IMR-90 (cell line): ENCODE measurements around the gene TTC3. TPM values are rescaled to one million over a fixed set of nuclear protein-coding genes. Genes with fewer than 3 reads are reported as not detected.
"Not testable (repeated sequence)": the region's sequence is repeated elsewhere in the genome, so short reads cannot be mapped to it uniquely, and the experiment has no call there.

ENCODE experiments used
- ATAC-seq: fragments of 200-7000 bp; cut with Tn5 transposase; 2 replicates; pipeline ENCODE4 v1.9.1; 2020; ENCODE audit warnings: low read depth, mild to moderate bottlenecking, moderate library complexity
- BruUV-seq: library from RNA; stranded (reverse); fragments of 400-500 nt; replicated peaks from 2 replicates; lab custom pipeline; 2021; lab: Mats Ljungman, UMichigan
- CTCF ChIA-PET: fragments of 300-600 bp; formaldehyde crosslinking; extraction: SDS; loops from one replicate; lab custom pipeline; 2021; ENCODE audit warnings: antibody characterized with exemption; lab: Yijun Ruan, JAX
- POLR2A ChIA-PET: fragments of 300-600 bp; sonication (Branson Sonifier 250); formaldehyde crosslinking; loops from one replicate; lab custom pipeline; 2022; ENCODE audit warnings: antibody characterized with exemption; ENCODE audit not compliant: unreplicated experiment; lab: Charles Lee
- DNase-seq: peaks from one replicate; pipeline ENCODE4 v3.0.0; 2013
- H2AFZ ChIP-seq: replicated peaks from 2 replicates; pipeline ENCODE3; 2013; ENCODE audit warnings: low read length, mild to moderate bottlenecking; ENCODE audit not compliant: poor library complexity
- H2AK5ac ChIP-seq: 2 replicates; pipeline ENCODE4 v1.6.1; 2013; ENCODE audit warnings: low read depth, low read length, inconsistent platforms
- H2AK9ac ChIP-seq: replicated peaks from 2 replicates; pipeline ENCODE3; 2013; ENCODE audit warnings: mild to moderate bottlenecking, low read depth, low read length, moderate library complexity; ENCODE audit not compliant: poor library complexity
- H2BK120ac ChIP-seq: 2 replicates; pipeline ENCODE4 v1.6.1; 2013; ENCODE audit warnings: low read depth, low read length, inconsistent platforms
- H2BK15ac ChIP-seq: 3 replicates; pipeline ENCODE4 v1.6.1; 2013; ENCODE audit warnings: low read depth, low read length, inconsistent platforms
- H2BK20ac ChIP-seq: 2 replicates; pipeline ENCODE4 v1.6.1; 2013; ENCODE audit warnings: low read depth, mild to moderate bottlenecking, inconsistent platforms, low read length, moderate library complexity
- H2BK5ac ChIP-seq: 2 replicates; pipeline ENCODE4 v1.6.1; 2013; ENCODE audit warnings: mild to moderate bottlenecking, low read depth, low read length, inconsistent platforms; ENCODE audit not compliant: poor library complexity, severe bottlenecking
- H3K14ac ChIP-seq: replicated peaks from 2 replicates; pipeline ENCODE4 v1.6.1; 2013; ENCODE audit warnings: low read depth, low read length, inconsistent platforms
- H3K18ac ChIP-seq: 2 replicates; pipeline ENCODE4 v1.6.1; 2013; ENCODE audit warnings: low read depth, low read length, control low read depth
- H3K23ac ChIP-seq: 2 replicates; pipeline ENCODE4 v1.6.1; 2013; ENCODE audit warnings: low read depth, low read length, inconsistent platforms
- H3K27ac ChIP-seq: 2 replicates; pipeline ENCODE4 v1.5.1; 2013; ENCODE audit warnings: mild to moderate bottlenecking, control low read depth, low read length; ENCODE audit not compliant: insufficient read depth
- H3K27me3 ChIP-seq: 2 replicates; pipeline ENCODE4 v1.6.1; 2013; ENCODE audit warnings: low read length; ENCODE audit not compliant: control insufficient read depth, insufficient read depth
- H3K36me3 ChIP-seq: 2 replicates; pipeline ENCODE4 v1.6.1; 2013; ENCODE audit warnings: low read length, mixed read lengths; ENCODE audit not compliant: control insufficient read depth, insufficient read depth
- H3K4ac ChIP-seq: 2 replicates; pipeline ENCODE4 v1.6.1; 2013; ENCODE audit warnings: low read depth, low read length, inconsistent platforms
- H3K4me1 ChIP-seq: 2 replicates; pipeline ENCODE4 v1.6.1; 2013; ENCODE audit warnings: low read length, mixed read lengths; ENCODE audit not compliant: control insufficient read depth, insufficient read depth
- H3K4me2 ChIP-seq: 2 replicates; pipeline ENCODE4 v1.6.1; 2013; ENCODE audit warnings: low read depth, mild to moderate bottlenecking, control low read depth, low read length, moderate library complexity
- H3K4me3 ChIP-seq: 2 replicates; pipeline ENCODE4 v1.5.1; 2013; ENCODE audit warnings: low read depth, mild to moderate bottlenecking, control low read depth, low read length, moderate library complexity; ENCODE audit not compliant: insufficient read depth
- H3K56ac ChIP-seq: 2 replicates; pipeline ENCODE4 v1.6.1; 2013; ENCODE audit warnings: low read length, inconsistent platforms; ENCODE audit not compliant: insufficient read depth; ENCODE audit errors: extremely low read depth
- H3K79me1 ChIP-seq, 2 experiments: 2 replicates each; pipeline ENCODE4 v1.6.1; 2013; ENCODE audit warnings: low read length in 2 of 2, inconsistent platforms in 1 of 2, low read depth in 1 of 2
- H3K9ac ChIP-seq: 2 replicates; pipeline ENCODE4 v1.6.1; 2013; ENCODE audit warnings: low read depth, low read length, control low read depth
- H3K9me1 ChIP-seq: 2 replicates; pipeline ENCODE4 v1.6.1; 2013; ENCODE audit warnings: low read length, inconsistent platforms; ENCODE audit not compliant: insufficient read depth
- H3K9me3 ChIP-seq: 2 replicates; pipeline ENCODE4 v1.6.1; 2013; ENCODE audit warnings: low read length; ENCODE audit not compliant: control insufficient read depth, insufficient read depth
- H4K20me1 ChIP-seq: 2 replicates; pipeline ENCODE4 v1.6.1; 2013; ENCODE audit warnings: low read length, inconsistent platforms; ENCODE audit not compliant: insufficient read depth
- H4K5ac ChIP-seq: 2 replicates; pipeline ENCODE4 v1.6.1; 2013; ENCODE audit warnings: mild to moderate bottlenecking, low read depth, low read length, control low read depth
- H4K8ac ChIP-seq, 2 experiments: 2 replicates each; pipeline ENCODE4 v1.6.1; 2013; ENCODE audit warnings: low read depth in 2 of 2, low read length in 2 of 2, control low read depth in 1 of 2, inconsistent platforms in 1 of 2
- H4K91ac ChIP-seq: 2 replicates; pipeline ENCODE4 v1.6.1; 2013; ENCODE audit warnings: low read depth, low read length, inconsistent platforms; ENCODE audit not compliant: insufficient read depth
- WGBS, 2 experiments: methylation state at CpG; one replicate each; pipeline versions ENCODE4 v1.1.5 to v1.1.7; 2013; ENCODE audit warnings: missing lambda C conversion rate in 2 of 2; ENCODE audit not compliant: insufficient read length in 1 of 2; ENCODE audit errors: extremely low coverage in 2 of 2; 5-methylcytosine and 5-hydroxymethylcytosine counted together
- dilution Hi-C: fragments of 300-500 bp; cut with HindIII; formaldehyde crosslinking; loops from one replicate; pipeline ENCODE4 v1.14.3; 2018; ENCODE audit warnings: low sequenced_read_pairs; ENCODE audit not compliant: unreplicated experiment
- in situ Hi-C: fragments of 300-500 bp; cut with MboI; formaldehyde crosslinking; loops from 3 replicates; pipeline ENCODE4 v1.14.3; 2019; ENCODE audit warnings: low sequenced_read_pairs, inconsistent platforms, mixed read lengths
- intact Hi-C: fragments of 100-400 bp; cut with micrococcal nuclease; formaldehyde crosslinking; loops from 2 replicates; pipeline ENCODE4 v1.10.0; 2022
- polyA plus RNA-seq, 3 experiments: library from polyadenylated mRNA; depleted of rRNA; stranded (reverse); fragments of >200 nt; gene quantifications; 2 replicates each; pipeline ENCODE4 v1.2.3, GENCODE V29; 2012; ENCODE audit warnings: low replicate concordance in 1 of 3
- total RNA-seq: library from RNA; depleted of rRNA; stranded (reverse); fragments of >200 nt; gene quantifications from 2 replicates; pipeline ENCODE4 v1.2.3, GENCODE V29; 2012

Gene TTC3
- total and polyA plus RNA-seq, 2 of the 4 experiments (the other 2 are of a cell fraction), result 96.7 to 293 TPM

GRCh38 chr21:37111029-37111428 lies 38.0 kb downstream of the TTC3 start:
- H4K91ac ChIP-seq, H2BK5ac ChIP-seq, H4K20me1 ChIP-seq, H3K4ac ChIP-seq, H3K27me3 ChIP-seq, H3K4me3 ChIP-seq, H3K14ac ChIP-seq, H2BK15ac ChIP-seq, H3K56ac ChIP-seq, dilution Hi-C loops, H2AK5ac ChIP-seq, H2AK9ac ChIP-seq, H2AFZ ChIP-seq, H3K9ac ChIP-seq, ATAC-seq, BruUV-seq, H3K36me3 ChIP-seq, H3K27ac ChIP-seq, H2BK120ac ChIP-seq, in situ Hi-C loops, H3K4me2 ChIP-seq, H3K4me1 ChIP-seq, H3K18ac ChIP-seq, H3K9me3 ChIP-seq, H4K5ac ChIP-seq, CTCF ChIA-PET, H3K9me1 ChIP-seq, H3K23ac ChIP-seq, POLR2A ChIA-PET, H4K8ac ChIP-seq, DNase-seq, intact Hi-C loops, H2BK20ac ChIP-seq: not testable (repeated sequence)
- no CpG with 5 or more reads among the region's 6 CpGs for WGBS, 2 experiments
- H3K79me1 ChIP-seq, result peaks cover 13 to 23% of the 10 kb centered on the region in 2 experiments

- H3K27me3 ChIP-seq, dilution Hi-C loops, H3K9me1 ChIP-seq, POLR2A ChIA-PET, H3K56ac ChIP-seq, ATAC-seq, H2BK15ac ChIP-seq, H2AK5ac ChIP-seq, H2BK5ac ChIP-seq, H3K4me2 ChIP-seq, H3K36me3 ChIP-seq, H2BK20ac ChIP-seq, DNase-seq, H3K9ac ChIP-seq, CTCF ChIA-PET, BruUV-seq, H3K4me1 ChIP-seq, H3K9me3 ChIP-seq, H3K79me1 ChIP-seq, H4K91ac ChIP-seq, H2AFZ ChIP-seq, H3K23ac ChIP-seq, intact Hi-C loops, in situ Hi-C loops, H4K20me1 ChIP-seq, H3K14ac ChIP-seq, H4K5ac ChIP-seq, H2AK9ac ChIP-seq, H2BK120ac ChIP-seq, H4K8ac ChIP-seq, H3K18ac ChIP-seq, H3K4me3 ChIP-seq, H3K4ac ChIP-seq, H3K27ac ChIP-seq: not testable (repeated sequence)
- WGBS, 2 experiments, result no CpG with 5 or more reads among the region's 3 CpGs
These were observed 41.2 kb downstream of the TTC3 start for GRCh38 chr21:37114301-37114700.
